Upper lobe of left lung (tissue), 4 donors: ENCODE measurements around the gene PKNOX2.

Source experiments
- CTCF ChIP-seq, 6 experiments: fragments of 450-650 bp in 4 of 6; fragments of 200-600 bp in 2 of 6; sonication (generic) in 2 of 6; IDR thresholded peaks; one replicate each; pipeline ENCODE4 v1.5.1; 2016 to 2019; ENCODE audit warnings: antibody characterized with exemption in 6 of 6
- POLR2A ChIP-seq, 4 donors: fragments of 450-650 bp; IDR thresholded peaks; one replicate each; pipeline ENCODE4 v1.5.1; 2016 to 2017; ENCODE audit warnings: antibody characterized with exemption in 4 of 4, mild to moderate bottlenecking in 2 of 4
- POLR2AphosphoS5 ChIP-seq, 2 donors: sonication (generic); formaldehyde crosslinking; IDR thresholded peaks; one replicate each; pipeline ENCODE4 v1.5.1; 2017; ENCODE audit warnings: antibody characterized with exemption in 2 of 2

DNA sequence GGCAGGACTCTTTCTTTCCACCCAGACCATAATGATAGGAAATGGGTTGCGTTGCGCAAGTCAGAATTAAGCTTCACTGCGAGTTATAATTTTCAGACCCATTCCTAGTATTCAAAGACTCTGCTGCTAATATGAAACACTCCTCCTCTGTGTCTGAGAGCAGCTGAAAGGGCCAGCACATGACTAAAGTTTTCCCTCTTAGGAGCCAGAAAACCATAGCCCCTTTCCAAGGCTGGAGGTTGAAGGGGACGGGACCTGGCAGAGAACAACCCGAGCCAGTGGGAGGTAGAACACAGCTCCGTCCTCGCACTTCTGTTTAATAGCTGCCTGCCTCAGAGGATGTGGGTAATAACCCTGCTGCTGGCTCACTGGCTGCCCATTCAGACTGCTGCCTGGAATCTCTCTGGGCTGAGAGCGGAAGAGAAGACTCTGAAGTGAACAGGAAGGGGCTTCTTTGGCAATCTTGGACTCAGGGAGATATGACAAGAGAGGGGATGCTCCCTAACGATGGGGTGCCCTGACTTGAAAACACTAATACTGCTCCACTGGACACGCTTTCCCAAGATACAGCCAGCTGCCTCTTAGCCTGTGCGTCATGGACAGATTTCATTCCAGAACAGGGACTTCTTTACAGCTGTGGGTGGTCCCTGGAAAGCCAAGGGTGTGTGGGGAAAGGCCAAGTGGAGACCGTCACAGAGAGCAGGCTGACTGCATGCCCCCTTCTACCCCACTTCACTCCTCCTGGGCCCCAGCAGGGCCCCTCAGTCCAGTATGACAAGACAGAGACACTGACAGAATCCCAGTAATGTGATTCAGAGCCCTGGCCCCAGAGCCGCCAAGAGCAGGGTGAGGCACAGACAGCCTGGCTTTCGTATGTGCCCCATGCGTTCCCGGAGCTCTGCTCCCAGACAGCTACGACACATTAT is 174.6 kb downstream of the PKNOX2 start:
- TF ChIP-seq CTCF (IDR thresholded peaks at IDR 0.05), result no peak
- no peak for TF ChIP-seq POLR2A (IDR thresholded peaks at IDR 0.05)
- no peak for TF ChIP-seq POLR2AphosphoS5 (IDR thresholded peaks at IDR 0.05)
